Glomerular endothelial cell (primary cell): ENCODE data around the gene PIGS. TPM values are rescaled to one million over a fixed set of nuclear protein-coding genes. Genes with fewer than 3 reads are reported as not detected.
"Not testable (repeated sequence)": the region's sequence is repeated elsewhere in the genome, so short reads cannot be mapped to it uniquely, and the experiment has no call there.

ENCODE experiments used
- DNase-seq: peaks from one replicate; pipeline ENCODE4 v3.0.0-alpha.2; 2011; ENCODE audit warnings: low read depth, low spot score; ENCODE audit errors: extremely low read depth
- total RNA-seq: library from RNA; depleted of rRNA; stranded (reverse); fragments of >200 nt; gene quantifications from 2 replicates; pipeline ENCODE4 v1.2.3, GENCODE V29; 2015

Gene PIGS
- total RNA-seq, 1 donor from 2014 or later = 112 TPM

- no peak for DNase-seq
These were observed 39.0 kb downstream of the PIGS start for GRCh38 chr17:28532050-28532960.

DNA sequence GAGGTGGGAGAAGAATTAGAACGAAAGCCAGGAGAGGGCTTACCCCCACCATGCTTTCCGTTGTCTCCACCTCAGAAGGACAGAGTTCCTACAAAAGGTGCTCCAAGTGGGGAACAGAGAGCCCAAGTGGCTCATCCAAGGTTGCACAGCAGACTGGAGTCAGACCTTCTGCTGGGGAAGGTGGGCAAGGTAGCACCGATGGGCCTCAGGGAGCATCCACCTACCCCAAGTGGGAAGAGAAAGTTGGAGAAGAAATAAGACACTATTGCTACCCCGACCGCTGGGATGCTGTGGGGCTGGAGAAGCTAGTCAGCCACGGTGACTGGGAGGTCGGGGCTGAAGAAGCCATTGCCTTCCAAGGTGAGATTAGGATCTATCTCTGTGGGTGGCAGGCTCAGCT lies 40.4 kb downstream of the PIGS start:
- DNase-seq = no peak

- DNase-seq = no peak
These were observed 41.1 kb downstream of the PIGS start for GRCh38 chr17:28530250-28530649.

DNA sequence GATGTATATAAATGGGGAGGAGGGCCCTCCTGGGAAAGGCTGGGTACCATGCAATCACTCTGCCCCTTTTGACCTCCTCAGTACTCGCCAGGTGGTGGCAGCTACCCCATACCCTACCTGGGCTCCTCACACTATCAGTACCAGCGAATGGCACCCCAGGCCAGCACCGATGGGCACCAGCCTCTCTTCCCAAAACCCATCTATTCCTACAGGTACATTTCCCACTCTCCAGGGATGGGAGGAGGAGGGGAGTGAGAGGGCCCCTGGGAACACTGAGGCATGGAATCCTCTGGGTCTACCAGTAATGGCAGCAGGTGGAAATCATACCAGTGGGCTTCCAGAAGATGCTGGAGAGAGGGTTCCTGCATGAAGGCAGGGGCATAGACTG lies 42.3 kb downstream of the PIGS start:
- no peak for DNase-seq

DNA sequence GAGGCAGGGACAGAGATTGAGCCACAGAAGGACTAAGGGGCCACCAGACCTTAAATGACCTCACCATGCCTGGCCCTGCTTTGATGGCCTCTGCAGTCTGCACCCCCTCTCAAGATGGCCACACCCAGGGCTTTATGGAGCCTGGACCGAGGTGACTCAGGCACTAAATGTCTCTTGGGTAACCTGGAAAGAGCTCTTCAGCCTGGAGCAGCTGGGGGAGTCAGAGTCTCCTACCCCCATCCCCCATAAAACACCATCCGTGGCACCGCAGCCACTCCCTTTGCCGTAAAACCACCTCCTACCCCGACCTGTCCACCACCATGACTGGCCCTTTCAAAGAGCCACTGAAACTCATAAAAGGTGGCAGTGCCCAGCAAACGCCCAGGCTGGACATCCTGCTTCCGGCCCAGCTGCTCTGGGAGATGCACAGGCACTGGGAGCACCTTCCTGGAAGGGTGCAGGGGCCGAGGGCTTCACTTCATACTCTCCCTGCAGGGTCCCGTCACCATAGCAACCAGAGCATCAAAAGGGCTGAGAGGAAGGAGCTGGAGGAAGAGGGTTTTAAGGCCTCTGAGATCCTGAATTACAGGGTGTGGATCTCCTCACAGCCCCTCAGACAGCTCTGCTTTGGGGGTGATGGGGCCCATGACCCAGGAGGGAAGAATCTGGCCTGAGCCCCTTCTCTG lies 42.9 kb downstream of the PIGS start:
- no peak for DNase-seq

DNA sequence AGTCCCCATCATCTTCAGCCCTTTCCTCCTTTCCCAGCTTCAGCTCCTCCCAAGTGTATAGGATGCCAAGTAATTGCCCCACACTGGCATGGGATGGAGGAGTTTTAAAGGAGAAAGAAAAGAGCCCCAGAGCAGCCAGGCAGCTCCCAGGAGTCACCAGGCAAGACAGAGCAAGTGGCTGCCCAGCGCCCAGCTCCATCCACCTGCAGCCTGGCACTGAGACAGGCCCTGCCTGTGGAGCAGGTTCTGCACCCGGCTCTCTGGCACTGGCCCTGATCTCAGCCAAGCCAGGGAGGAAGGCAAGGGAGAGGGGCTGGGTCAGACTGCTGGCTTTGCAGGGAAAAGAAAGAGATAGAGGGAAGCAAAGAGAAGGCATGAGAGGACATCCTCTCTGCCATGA lies 43.5 kb downstream of the PIGS start:
- DNase-seq = no peak

DNA sequence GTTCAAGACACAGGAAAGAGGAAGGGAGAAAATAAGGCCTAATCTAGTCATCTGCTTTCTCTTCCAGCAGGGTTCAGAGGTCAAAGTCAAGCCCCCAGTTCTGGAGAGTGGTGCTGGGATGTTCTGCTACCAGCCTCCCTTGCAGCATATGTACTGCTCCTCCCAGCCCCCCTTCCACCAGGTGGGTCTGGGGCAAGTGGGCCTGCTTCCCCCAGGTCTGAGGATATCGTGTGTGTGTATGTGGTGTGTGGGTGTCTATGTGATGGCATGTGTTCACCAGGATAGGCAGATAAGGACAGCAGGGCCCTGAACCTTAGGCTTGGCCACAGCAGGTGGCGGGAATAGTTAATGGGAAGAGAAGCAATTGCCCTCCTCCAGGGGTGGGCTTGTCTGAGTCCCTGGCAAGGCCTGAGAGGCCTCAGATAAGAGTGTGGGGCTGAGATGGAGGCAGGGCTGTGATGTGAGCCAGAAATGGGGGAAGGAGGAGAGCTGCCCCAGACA lies 44.1 kb downstream of the PIGS start:
- DNase-seq = no peak

DNA sequence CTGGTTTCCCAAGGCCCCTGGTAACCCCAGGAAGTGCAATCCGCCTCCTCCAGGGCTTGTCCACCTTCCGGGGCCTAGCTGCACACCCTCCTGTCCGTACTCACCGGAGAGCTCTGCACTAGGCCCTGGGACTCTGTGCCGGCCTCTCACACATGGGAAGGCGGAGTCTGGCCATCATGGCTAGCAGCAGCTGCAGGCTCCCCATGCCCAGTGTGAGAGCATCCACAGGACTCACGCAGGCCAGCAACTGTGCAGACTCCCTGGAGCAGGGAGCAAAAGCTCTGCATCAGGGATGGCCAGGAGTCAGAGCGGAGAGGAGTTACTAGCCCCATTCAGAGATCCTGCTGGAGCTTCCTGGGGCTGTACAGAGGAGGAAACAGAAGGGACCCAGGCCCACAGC lies 44.9 kb downstream of the PIGS start:
- no peak for DNase-seq

GRCh38 chr17:28524476-28525424 lies 46.6 kb downstream of the PIGS start:
- DNase-seq = no peak

DNA sequence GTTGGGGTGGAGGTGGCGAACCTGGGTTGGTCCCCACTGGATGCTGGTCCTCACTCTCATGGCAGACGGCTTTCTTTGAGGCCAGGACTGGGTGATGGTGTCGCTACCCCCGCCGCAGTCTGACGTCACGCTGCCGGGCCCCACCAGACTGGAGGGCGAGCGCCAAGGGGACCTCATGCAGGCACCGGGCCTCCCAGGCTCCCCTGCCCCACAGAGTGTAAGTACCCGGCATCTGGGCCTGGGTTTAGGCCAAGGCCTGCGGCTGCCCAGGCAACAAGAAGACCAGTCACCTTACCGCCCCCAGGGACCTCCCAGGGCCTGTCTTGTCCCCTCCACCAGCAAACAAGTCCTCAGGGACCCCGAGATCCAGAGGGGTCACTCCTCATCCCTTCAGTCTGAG lies 47.4 kb downstream of the PIGS start:
- DNase-seq = no peak

DNA sequence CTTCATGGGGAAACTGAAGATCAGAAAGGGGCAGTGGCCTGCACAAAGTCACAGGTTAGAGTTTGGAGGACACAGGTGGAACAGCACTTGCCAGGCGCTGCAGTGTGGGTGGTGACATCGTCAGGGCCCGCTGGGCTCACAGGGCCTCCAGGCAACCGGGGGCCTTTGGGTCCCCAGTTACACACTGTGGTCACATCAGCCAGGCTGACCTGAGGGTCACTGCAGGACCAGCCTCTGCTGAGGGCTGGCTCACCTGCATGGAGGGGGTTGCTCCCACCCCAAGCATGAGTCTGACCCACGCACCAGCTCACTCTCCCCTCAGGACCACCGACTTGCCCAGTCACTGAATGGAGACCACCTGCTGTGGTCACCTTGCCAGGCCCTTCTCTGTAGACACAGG lies 48.1 kb downstream of the PIGS start:
- DNase-seq = no peak

DNA sequence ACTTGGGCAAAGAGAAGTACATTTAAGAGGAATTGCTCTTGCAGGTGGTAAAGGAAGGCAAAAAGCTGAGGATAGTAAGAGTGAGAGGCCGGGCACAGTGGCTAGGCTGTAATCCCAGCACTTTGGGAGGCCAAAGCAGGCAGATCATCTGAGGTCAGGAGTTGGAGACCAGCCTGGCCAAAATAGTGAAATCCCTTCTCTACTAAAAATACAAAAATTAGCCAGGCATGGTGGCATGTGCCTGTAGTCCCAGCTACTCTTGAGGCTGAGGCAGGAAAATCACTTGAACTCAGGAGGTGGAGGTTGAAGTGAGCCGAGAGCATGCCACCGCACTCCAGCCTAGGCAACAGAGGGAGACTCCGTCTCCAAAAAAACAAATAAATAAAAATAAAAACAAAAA lies 49.0 kb downstream of the PIGS start:
- DNase-seq = not testable (repeated sequence)

- no peak for DNase-seq
These were observed 49.8 kb downstream of the PIGS start for GRCh38 chr17:28521311-28522085.

GRCh38 chr17:28520687-28521086 lies 50.6 kb downstream of the PIGS start:
- no peak for DNase-seq

DNA sequence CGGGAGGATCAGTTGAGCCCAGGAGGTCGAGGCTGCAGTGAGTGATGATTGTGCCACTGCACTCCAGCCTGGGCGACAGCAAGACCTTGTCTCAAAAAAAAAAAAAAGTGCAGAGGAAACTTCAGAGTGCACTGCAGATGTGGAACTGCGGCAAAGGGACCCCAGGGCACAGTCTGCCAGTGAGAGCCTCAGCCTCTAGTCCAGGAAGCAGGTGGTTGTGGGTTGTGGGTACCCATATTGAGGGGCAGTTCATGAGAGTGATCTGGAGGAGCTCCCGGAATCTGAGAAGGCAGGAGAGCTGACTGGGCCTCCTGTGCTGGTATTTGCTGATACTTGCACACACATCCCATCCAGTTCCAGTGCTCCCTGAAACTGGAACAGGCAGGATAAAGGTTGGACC lies 52.1 kb downstream of the PIGS start:
- no peak for DNase-seq

- DNase-seq = no peak
These were observed 52.7 kb downstream of the PIGS start for GRCh38 chr17:28518578-28518977.

GRCh38 chr17:28518132-28518531 lies 53.2 kb downstream of the PIGS start:
- DNase-seq = no peak

- DNase-seq = no peak
These were observed 55.8 kb downstream of the PIGS start for GRCh38 chr17:28515518-28515917.

GRCh38 chr17:28514561-28515002 lies 56.7 kb downstream of the PIGS start:
- DNase-seq = no peak

DNA sequence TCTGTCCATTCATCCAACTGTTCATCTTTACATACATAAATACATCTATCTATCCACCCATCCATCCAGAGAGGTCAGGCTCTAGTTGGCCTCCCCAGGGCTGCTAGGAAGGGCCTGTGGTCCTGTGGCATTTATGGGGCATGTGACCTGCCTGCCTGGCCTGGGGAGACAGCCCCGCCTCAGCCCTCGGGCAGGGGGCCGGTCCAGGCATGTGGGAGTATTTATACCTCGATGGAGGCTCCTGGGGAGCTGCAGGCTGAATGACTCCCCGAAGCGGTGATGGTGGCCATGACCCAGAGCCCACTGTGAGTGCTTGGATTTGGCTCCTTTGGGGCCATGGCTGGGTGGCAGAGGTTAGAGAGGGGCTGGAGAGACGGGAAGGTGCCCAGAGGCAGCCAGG lies 57.8 kb downstream of the PIGS start:
- no peak for DNase-seq
